Activated CD4-positive, alpha-beta memory T cell treated with anti-CD3 and anti-CD28 coated beads for 36 hours (primary cell): ENCODE results near the gene CFAP52. TPM values are rescaled to one million over a fixed set of nuclear protein-coding genes. Genes with fewer than 3 reads are reported as not detected.
"Not testable (repeated sequence)": the region's sequence is repeated elsewhere in the genome, so short reads cannot be mapped to it uniquely, and the experiment has no call there.

Experiments used
- CTCF ChIA-PET: fragments of 350-600 bp; sonication (Branson Sonifier 250); formaldehyde crosslinking; loops from one replicate; lab custom pipeline; 2021; ENCODE audit warnings: antibody characterized with exemption, inconsistent platforms; lab: Charles Lee
- POLR2A ChIA-PET: fragments of 350-600 bp; sonication (Branson Sonifier 250); formaldehyde crosslinking; loops from one replicate; lab custom pipeline; 2021; ENCODE audit warnings: antibody characterized with exemption; lab: Charles Lee
- DNase-seq: peaks from one replicate; pipeline ENCODE4 v3.0.0-alpha.2; 2020
- H3K27ac Mint-ChIP-seq: one replicate; pipeline ENCODE4 v1.8.0; 2021; ENCODE audit warnings: mixed read lengths
- H3K27me3 Mint-ChIP-seq: one replicate; pipeline ENCODE4 v1.8.0; 2021; ENCODE audit warnings: mixed read lengths
- H3K36me3 Mint-ChIP-seq: one replicate; pipeline ENCODE4 v1.8.0; 2021; ENCODE audit warnings: mixed read lengths
- H3K4me1 Mint-ChIP-seq: one replicate; pipeline ENCODE4 v1.8.0; 2021; ENCODE audit warnings: low read depth, mixed read lengths
- H3K4me3 Mint-ChIP-seq: one replicate; pipeline ENCODE4 v1.8.0; 2021; ENCODE audit warnings: mild to moderate bottlenecking, mixed read lengths
- H3K9me3 Mint-ChIP-seq: one replicate; pipeline ENCODE4 v1.8.0; 2021; ENCODE audit warnings: mixed read lengths
- intact Hi-C: fragments of 100-400 bp; cut with micrococcal nuclease; formaldehyde crosslinking; loops from one replicate; pipeline ENCODE4 v1.15.1; 2023
- total RNA-seq, 2 experiments: library from RNA; stranded (reverse); gene quantifications; one replicate each; pipeline ENCODE4 v1.2.3, GENCODE V29; 2021

CFAP52 gene
- total RNA-seq, 2 experiments from 2014 or later: not detected

GRCh38 chr17:9575381-9576101 lies 901 bp upstream of the CFAP52 start, which contains the start of gene STX8:
STX8 (minus strand) TSS chr17:9575820; CDS start chr17:9575808, 12 bp downstream.
- peaks cover 25% of the 10 kb centered on the region for H3K4me1 Mint-ChIP-seq
- H3K27ac Mint-ChIP-seq: peak within 1 kb of the TSS; percentile 82
- no peaks in the 10 kb centered on the region for H3K27me3 Mint-ChIP-seq
- H3K36me3 Mint-ChIP-seq: no peaks in the 10 kb centered on the region
- ChIA-PET POLR2A (interaction anchor here (1.1 kb wide), 1 partner anchor 26 kb away, joined by 4 read pairs; no protein-coding TSS in a partner anchor), CTCF (interaction anchor here (0.6 to 3.4 kb wide), 8 partner anchors 19 to 193 kb away, joined by 3 to 22 read pairs (median 4); partner anchors contain the start of gene USP43)
- H3K4me3 Mint-ChIP-seq: peak within 1 kb of the TSS; percentile 98
- H3K9me3 Mint-ChIP-seq: no peaks in the 10 kb centered on the region
- DNase-seq: peak; percentile 91
- intact Hi-C loops: loop anchor here (10.0 kb wide), 1 partner anchor 169 kb away; no protein-coding TSS in a partner anchor

- Mint-ChIP-seq H3K27ac (no peak overlapping the region), H3K4me1 (peaks cover 25% of the 10 kb centered on the region), H3K27me3 (no peaks in the 10 kb centered on the region), H3K9me3 (no peaks in the 10 kb centered on the region), H3K36me3 (no peaks in the 10 kb centered on the region), H3K4me3 (peak overlapping the region; percentile 9)
- no peak for DNase-seq
- ChIA-PET CTCF (interaction anchor here (0.6 to 3.4 kb wide), 19 partner anchors 9 to 313 kb away, joined by 3 to 22 read pairs (median 4); partner anchors contain the start of gene USP43), POLR2A (no interaction called here)
- intact Hi-C loops: loop anchor here (1.0 to 10.0 kb wide), 3 partner anchors 67 to 167 kb away; no protein-coding TSS in a partner anchor
Observed at GRCh38 chr17:9577373-9577709, 899 bp downstream of the CFAP52 start.

GRCh38 chr17:9587969-9588656 lies 11.7 kb downstream of the CFAP52 start:
- intact Hi-C loops: no loop called here
- no peak overlapping the region for H3K27ac Mint-ChIP-seq
- no peaks in the 10 kb centered on the region for H3K36me3 Mint-ChIP-seq
- H3K4me3 Mint-ChIP-seq: no peak overlapping the region
- POLR2A ChIA-PET: no interaction called here
- no peaks in the 10 kb centered on the region for H3K27me3 Mint-ChIP-seq
- CTCF ChIA-PET: no interaction called here
- no peaks in the 10 kb centered on the region for H3K4me1 Mint-ChIP-seq
- H3K9me3 Mint-ChIP-seq: peaks cover 12% of the 10 kb centered on the region
- DNase-seq: no peak

GRCh38 chr17:9594065-9594464 lies 17.6 kb downstream of the CFAP52 start:
- CTCF ChIA-PET: no interaction called here
- H3K4me3 Mint-ChIP-seq: no peak overlapping the region
- POLR2A ChIA-PET: no interaction called here
- peaks cover 13% of the 10 kb centered on the region for H3K27me3 Mint-ChIP-seq
- no peaks in the 10 kb centered on the region for H3K36me3 Mint-ChIP-seq
- H3K4me1 Mint-ChIP-seq: no peaks in the 10 kb centered on the region
- no peaks in the 10 kb centered on the region for H3K9me3 Mint-ChIP-seq
- DNase-seq: no peak
- H3K27ac Mint-ChIP-seq: no peak overlapping the region
- intact Hi-C loops: no loop called here

GRCh38 chr17:9597638-9598037 lies 21.2 kb downstream of the CFAP52 start:
- H3K27ac Mint-ChIP-seq, POLR2A ChIA-PET: not testable (repeated sequence)

GRCh38 chr17:9598661-9599060 lies 22.2 kb downstream of the CFAP52 start:
- Mint-ChIP-seq H3K27ac (no peak overlapping the region), H3K4me1 (no peaks in the 10 kb centered on the region), H3K4me3 (no peak overlapping the region), H3K36me3 (no peaks in the 10 kb centered on the region), H3K27me3 (peaks cover 18% of the 10 kb centered on the region), H3K9me3 (no peaks in the 10 kb centered on the region)
- intact Hi-C loops: no loop called here
- CTCF ChIA-PET: no interaction called here
- POLR2A ChIA-PET: no interaction called here
- no peak for DNase-seq

More at GRCh38 chr17:9597638-9598037, 21.2 kb downstream of the CFAP52 start:
- CTCF ChIA-PET: interaction anchor here (0.7 kb wide), 1 partner anchor 22 kb away, joined by 3 read pairs; no protein-coding TSS in a partner anchor
- intact Hi-C loops, H3K9me3 Mint-ChIP-seq, DNase-seq, H3K4me1 Mint-ChIP-seq, H3K36me3 Mint-ChIP-seq, H3K4me3 Mint-ChIP-seq: not testable (repeated sequence)
- H3K27me3 Mint-ChIP-seq: peaks cover 18% of the 10 kb centered on the region

GRCh38 chr17:9604583-9604982 lies 28.1 kb downstream of the CFAP52 start:
- not testable (repeated sequence) for H3K27me3 Mint-ChIP-seq

GRCh38 chr17:9606453-9606852 lies 30.0 kb downstream of the CFAP52 start:
- Mint-ChIP-seq H3K4me3 (no peak overlapping the region), H3K27me3 (peaks cover 7% of the 10 kb centered on the region), H3K9me3 (no peaks in the 10 kb centered on the region), H3K27ac (no peak overlapping the region), H3K36me3 (no peaks in the 10 kb centered on the region), H3K4me1 (no peaks in the 10 kb centered on the region)
- intact Hi-C loops: no loop called here
- DNase-seq: no peak
- CTCF ChIA-PET: no interaction called here
- POLR2A ChIA-PET: no interaction called here

More at GRCh38 chr17:9604583-9604982, 28.1 kb downstream of the CFAP52 start:
- H3K27ac Mint-ChIP-seq, H3K9me3 Mint-ChIP-seq, H3K4me1 Mint-ChIP-seq, CTCF ChIA-PET, intact Hi-C loops, H3K36me3 Mint-ChIP-seq, DNase-seq, H3K4me3 Mint-ChIP-seq, POLR2A ChIA-PET: not testable (repeated sequence)

GRCh38 chr17:9607058-9607457 lies 30.6 kb downstream of the CFAP52 start:
- CTCF ChIA-PET, H3K4me1 Mint-ChIP-seq, DNase-seq, H3K4me3 Mint-ChIP-seq, H3K36me3 Mint-ChIP-seq, H3K9me3 Mint-ChIP-seq, intact Hi-C loops, POLR2A ChIA-PET, H3K27me3 Mint-ChIP-seq, H3K27ac Mint-ChIP-seq: not testable (repeated sequence)

- Mint-ChIP-seq H3K27ac (no peak overlapping the region), H3K4me3 (no peak overlapping the region), H3K4me1 (no peaks in the 10 kb centered on the region), H3K36me3 (no peaks in the 10 kb centered on the region), H3K9me3 (no peaks in the 10 kb centered on the region), H3K27me3 (peaks cover 8% of the 10 kb centered on the region)
- ChIA-PET CTCF (no interaction called here), POLR2A (no interaction called here)
- intact Hi-C loops: no loop called here
- DNase-seq: no peak
Observed at GRCh38 chr17:9611557-9611956, 35.1 kb downstream of the CFAP52 start.

GRCh38 chr17:9612006-9612405 lies 35.6 kb downstream of the CFAP52 start:
- Mint-ChIP-seq H3K27me3 (peaks cover 8% of the 10 kb centered on the region), H3K9me3 (no peaks in the 10 kb centered on the region), H3K36me3 (no peaks in the 10 kb centered on the region), H3K4me1 (no peaks in the 10 kb centered on the region), H3K4me3 (no peak overlapping the region), H3K27ac (no peak overlapping the region)
- DNase-seq: no peak
- intact Hi-C loops: no loop called here
- POLR2A ChIA-PET: no interaction called here
- CTCF ChIA-PET: no interaction called here

- H3K4me3 Mint-ChIP-seq: no peak overlapping the region
- intact Hi-C loops: no loop called here
- no peaks in the 10 kb centered on the region for H3K9me3 Mint-ChIP-seq
- no peaks in the 10 kb centered on the region for H3K36me3 Mint-ChIP-seq
- no peak overlapping the region for H3K27ac Mint-ChIP-seq
- no peak for DNase-seq
- ChIA-PET CTCF (no interaction called here), POLR2A (no interaction called here)
- no peaks in the 10 kb centered on the region for H3K4me1 Mint-ChIP-seq
- peaks cover 8% of the 10 kb centered on the region for H3K27me3 Mint-ChIP-seq
Observed at GRCh38 chr17:9615486-9615885, 39.0 kb downstream of the CFAP52 start.
